CD14-positive monocyte (primary cell): ENCODE data around the gene PYDC2. TPM values are rescaled to one million over a fixed set of nuclear protein-coding genes. Genes with fewer than 3 reads are reported as not detected.

Experiments used
- DNase-seq, 3 donors: peaks; one replicate each; pipeline ENCODE4 v3.0.0-alpha.2; 2011 to 2022
- H2AFZ ChIP-seq: 2 replicates; pipeline ENCODE4 v1.6.0; 2012; ENCODE audit warnings: mild to moderate bottlenecking, low read depth, low read length, inconsistent platforms; ENCODE audit not compliant: insufficient read depth, poor library complexity, severe bottlenecking
- H3K27ac ChIP-seq, 2 donors: 1 replicate in 1 of 2; 2 replicates in 1 of 2; pipeline ENCODE4 v1.5.1; 2012 to 2013; ENCODE audit warnings: low read length in 2 of 2, control low read depth in 1 of 2, inconsistent platforms in 1 of 2, low read depth in 1 of 2, mild to moderate bottlenecking in 1 of 2
- H3K27me3 ChIP-seq, 2 donors: one replicate each; pipeline versions ENCODE4 v1.6.0 to v1.6.1; 2011 to 2013; ENCODE audit warnings: low read length in 2 of 2; ENCODE audit not compliant: control insufficient read depth in 2 of 2, insufficient read depth in 2 of 2
- H3K36me3 ChIP-seq, 2 donors: replicated peaks in 1 of 2; 1 replicate in 1 of 2; 2 replicates in 1 of 2; pipeline versions ENCODE4 v1.5.1 to v1.6.1; 2012 to 2013; ENCODE audit warnings: low read length in 2 of 2, control low read depth in 1 of 2, inconsistent platforms in 1 of 2, mild to moderate bottlenecking in 1 of 2; ENCODE audit not compliant: insufficient read depth in 2 of 2, control insufficient read depth in 1 of 2
- H3K4me1 ChIP-seq, 2 donors: 1 replicate in 1 of 2; 2 replicates in 1 of 2; pipeline versions ENCODE4 v1.5.1 to v1.6.1; 2012 to 2013; ENCODE audit warnings: low read length in 2 of 2, control low read depth in 1 of 2, inconsistent platforms in 1 of 2, mild to moderate bottlenecking in 1 of 2, moderate library complexity in 1 of 2; ENCODE audit not compliant: insufficient read depth in 2 of 2, control insufficient read depth in 1 of 2
- H3K4me2 ChIP-seq: replicated peaks from 2 replicates; pipeline ENCODE3; 2012; ENCODE audit warnings: low read length, moderate library complexity, mild to moderate bottlenecking; ENCODE audit not compliant: poor library complexity, severe bottlenecking; ENCODE audit errors: extremely low read depth
- H3K4me3 ChIP-seq, 3 experiments: fragments of 200-600 bp in 1 of 3; sonication (generic) in 1 of 3; replicated peaks in 1 of 3; 1 replicate in 2 of 3; 2 replicates in 1 of 3; pipeline ENCODE4 v1.5.1; 2011 to 2013; ENCODE audit warnings: low read length in 3 of 3, mild to moderate bottlenecking in 3 of 3, control low read depth in 2 of 3, low read depth in 2 of 3, inconsistent platforms in 1 of 3, moderate library complexity in 1 of 3
- H3K79me2 ChIP-seq: 2 replicates; pipeline ENCODE4 v1.6.0; 2012; ENCODE audit warnings: mild to moderate bottlenecking, control low read depth, inconsistent platforms, low read length, moderate library complexity; ENCODE audit not compliant: insufficient read depth
- H3K9ac ChIP-seq: 2 replicates; pipeline ENCODE4 v1.6.0; 2017; ENCODE audit warnings: low read length, mild to moderate bottlenecking; ENCODE audit not compliant: insufficient read depth, poor library complexity, severe bottlenecking
- H3K9me3 ChIP-seq, 2 donors: replicated peaks in 1 of 2; 1 replicate in 1 of 2; 2 replicates in 1 of 2; pipeline versions ENCODE4 v1.5.1 to v1.6.1; 2012 to 2013; ENCODE audit warnings: low read length in 2 of 2, control low read depth in 1 of 2; ENCODE audit not compliant: control insufficient read depth in 1 of 2, insufficient read depth in 1 of 2
- H4K20me1 ChIP-seq: 2 replicates; pipeline ENCODE4 v1.6.0; 2012; ENCODE audit warnings: mild to moderate bottlenecking, low read length, control low read depth, moderate library complexity; ENCODE audit not compliant: insufficient read depth
- H3K27ac Mint-ChIP-seq, 7 donors: one replicate each; pipeline ENCODE4 v1.8.0; 2020; ENCODE audit warnings: mild to moderate bottlenecking in 7 of 7, mixed read lengths in 7 of 7, moderate library complexity in 6 of 7, inconsistent platforms in 2 of 7
- H3K27me3 Mint-ChIP-seq, 3 donors: one replicate each; pipeline ENCODE4 v1.8.0; 2021 to 2022; ENCODE audit warnings: low read depth in 3 of 3, mild to moderate bottlenecking in 3 of 3, mixed read lengths in 3 of 3, moderate library complexity in 3 of 3, inconsistent platforms in 1 of 3
- H3K36me3 Mint-ChIP-seq, 2 donors: one replicate each; pipeline ENCODE4 v1.8.0; 2020; ENCODE audit warnings: mixed read lengths in 2 of 2, inconsistent platforms in 1 of 2, mild to moderate bottlenecking in 1 of 2
- H3K4me1 Mint-ChIP-seq: one replicate; pipeline ENCODE4 v1.8.0; 2020; ENCODE audit warnings: mild to moderate bottlenecking, mixed read lengths
- H3K4me3 Mint-ChIP-seq, 2 donors: one replicate each; pipeline ENCODE4 v1.8.0; 2020; ENCODE audit warnings: mild to moderate bottlenecking in 2 of 2, mixed read lengths in 2 of 2, moderate library complexity in 1 of 2
- H3K9me3 Mint-ChIP-seq, 7 donors: one replicate each; pipeline ENCODE4 v1.8.0; 2020 to 2022; ENCODE audit warnings: mixed read lengths in 7 of 7, mild to moderate bottlenecking in 6 of 7, moderate library complexity in 6 of 7, inconsistent platforms in 2 of 7
- CTCF ChIP-seq: fragments of 200-600 bp; IDR thresholded peaks from one replicate; pipeline ENCODE4 v1.8.0; 2022; ENCODE audit warnings: antibody characterized with exemption, mild to moderate bottlenecking
- WGBS: methylation state at CpG from one replicate; pipeline ENCODE4 v1.1.5; 2013; ENCODE audit warnings: missing lambda C conversion rate; ENCODE audit not compliant: insufficient coverage; 5-methylcytosine and 5-hydroxymethylcytosine counted together
- intact Hi-C, 2 donors: fragments of 100-400 bp; cut with micrococcal nuclease; formaldehyde crosslinking; loops; one replicate each; pipeline versions ENCODE4 v1.15.0 to v1.15.1; 2023
- polyA plus RNA-seq, 3 donors: library from polyadenylated mRNA; depleted of rRNA in 1 of 3; unstranded in 2 of 3; stranded (reverse) in 1 of 3; fragments of 300-500 nt in 2 of 3; fragments of >200 nt in 1 of 3; fragmentation: Illumina TruSeq in 2 of 3; gene quantifications; 1 replicate in 2 of 3; 2 replicates in 1 of 3; pipeline ENCODE4 v1.2.3, GENCODE V29; 2012 to 2021
- small RNA-seq: library from RNA; depleted of rRNA; stranded (forward); fragments of <200 nt; gene quantifications from one replicate; pipeline ENCODE3, GENCODE V24; 2012; ENCODE audit warnings: low read depth; ENCODE audit not compliant: insufficient read length

PYDC2 gene
- polyA plus RNA-seq, 3 donors, result not detected

- Histone ChIP-seq H3K4me3 (no peak overlapping the region), H3K9me3 (no peaks in the 10 kb centered on the region), H3K36me3 (no peaks in the 10 kb centered on the region), H3K4me1 (no peaks in the 10 kb centered on the region), H3K79me2 (no peaks in the 10 kb centered on the region), H4K20me1 (no peaks in the 10 kb centered on the region), H3K9ac (no peak overlapping the region), H3K27ac (no peak overlapping the region), H2AFZ (no peak overlapping the region), H3K27me3 (no peaks in the 10 kb centered on the region), H3K4me2 (no peak overlapping the region)
- WGBS, result no CpG with 5 or more reads among the region's 2 CpGs
- Mint-ChIP-seq H3K27me3 (no peaks in the 10 kb centered on the region), H3K27ac (no peak overlapping the region), H3K36me3 (no peaks in the 10 kb centered on the region), H3K4me1 (no peaks in the 10 kb centered on the region), H3K4me3 (no peak overlapping the region), H3K9me3 (peaks cover 0 to 3% (median 0%) of the 10 kb centered on the region in 7 donors)
- intact Hi-C loops, result no loop called here
- no peak for DNase-seq
- TF ChIP-seq CTCF, result no peak
Measured at GRCh38 chr3:191509078-191509477, 48.1 kb downstream of the PYDC2 start.

Small RNAs within 50 kb of the gene (small RNA-seq; reads per million reads assigned to genes)
- not detected for gene PYDC2

Other genes starting within 250 kb of the PYDC2 start
- 10 to 100 TPM; 13.3 to 29.2 (median 25.8) TPM for gene CCDC50, start 131.8 kb upstream of the PYDC2 start, polyA plus RNA-seq
- gene UTS2B, start 130.6 kb upstream of the PYDC2 start, polyA plus RNA-seq, result not detected